ENCODE results near the gene CLEC1A. TPM values are rescaled to one million over a fixed set of nuclear protein-coding genes. Genes with fewer than 3 reads are reported as not detected.
A peak's percentile ranks its signal among the peaks of the same experiment; 100 is the strongest.

Gene CLEC1A
- total RNA-seq, 1 donor from 2014 or later = 15.0 TPM

- TF ChIP-seq CTCF (IDR thresholded peaks at IDR 0.05) = no peak
- Histone ChIP-seq H3K4me1 (no peaks in the 10 kb centered on the region), H3K27me3 (no peaks in the 10 kb centered on the region), H3K36me3 (no peaks in the 10 kb centered on the region), H3K9me3 (no peaks in the 10 kb centered on the region), H3K27ac (no peak overlapping the region), H3K4me3 (no peak overlapping the region)
- ATAC-seq (peak; percentile 15), DNase-seq (no peak)
- intact Hi-C loops (cut with DNase I) = no loop called here
Measured at GRCh38 chr12:10126413-10126812, 27.6 kb upstream of the CLEC1A start.

GRCh38 chr12:10122689-10123088 lies 23.9 kb upstream of the CLEC1A start:
- ATAC-seq (no peak), DNase-seq (no peak)
- intact Hi-C loops (cut with DNase I) = no loop called here
- Histone ChIP-seq H3K36me3 (no peaks in the 10 kb centered on the region), H3K4me3 (no peak overlapping the region), H3K9me3 (no peaks in the 10 kb centered on the region), H3K4me1 (no peaks in the 10 kb centered on the region), H3K27ac (no peak overlapping the region), H3K27me3 (no peaks in the 10 kb centered on the region)
- no peak for TF ChIP-seq CTCF (IDR thresholded peaks at IDR 0.05)

- Histone ChIP-seq H3K9me3 (no peaks in the 10 kb centered on the region), H3K27ac (peak overlapping the region; percentile 63), H3K27me3 (no peaks in the 10 kb centered on the region), H3K4me1 (no peaks in the 10 kb centered on the region), H3K36me3 (no peaks in the 10 kb centered on the region), H3K4me3 (no peak overlapping the region)
- ATAC-seq = peak; percentile 77
- no peak for DNase-seq
- no peak for TF ChIP-seq CTCF (IDR thresholded peaks at IDR 0.05)
- intact Hi-C loops (cut with DNase I) = no loop called here
Measured at GRCh38 chr12:10121278-10121677, 22.5 kb upstream of the CLEC1A start.

- Histone ChIP-seq H3K4me3 (no peak overlapping the region), H3K9me3 (no peaks in the 10 kb centered on the region), H3K4me1 (no peaks in the 10 kb centered on the region), H3K36me3 (no peaks in the 10 kb centered on the region), H3K27ac (no peak overlapping the region), H3K27me3 (no peaks in the 10 kb centered on the region)
- TF ChIP-seq CTCF (IDR thresholded peaks at IDR 0.05) = no peak
- DNase-seq = no peak
- intact Hi-C loops (cut with DNase I) = no loop called here
- ATAC-seq = peak; percentile 63
Measured at GRCh38 chr12:10119066-10119465, 20.3 kb upstream of the CLEC1A start.

- H3K36me3 ChIP-seq = no peaks in the 10 kb centered on the region
Measured at GRCh38 chr12:10115890-10116289, 17.1 kb upstream of the CLEC1A start.

More at GRCh38 chr12:10115890-10116289, 17.1 kb upstream of the CLEC1A start:
- DNase-seq (no peak), ATAC-seq (no peak)
- H3K4me3 ChIP-seq = no peak overlapping the region
- intact Hi-C loops (cut with DNase I) = no loop called here
- no peaks in the 10 kb centered on the region for H3K9me3 ChIP-seq
- no peak for TF ChIP-seq CTCF (IDR thresholded peaks at IDR 0.05)
- H3K27me3 ChIP-seq = no peaks in the 10 kb centered on the region
- H3K27ac ChIP-seq = no peak overlapping the region
- H3K4me1 ChIP-seq = no peaks in the 10 kb centered on the region

All from upper lobe of right lung (tissue), 1 donor.